Right atrium auricular region (tissue), 2 donors: ENCODE measurements around the gene DLGAP1. TPM values are rescaled to one million over a fixed set of nuclear protein-coding genes. Genes with fewer than 3 reads are reported as not detected.

Experiments
- DNase-seq: peaks from one replicate; pipeline ENCODE4 v3.0.0-alpha.2; 2019; ENCODE audit warnings: low spot score
- H3K27ac ChIP-seq, 2 donors: fragments of 200-600 bp; sonication (generic); 1 replicate in 1 of 2; 2 replicates in 1 of 2; pipeline ENCODE4 v1.5.1; 2016 to 2019
- H3K27me3 ChIP-seq, 2 donors: fragments of 200-600 bp; sonication (generic); one replicate each; pipeline versions ENCODE4 v1.5.1 to v1.6.0; 2017 to 2019
- H3K36me3 ChIP-seq: fragments of 200-600 bp; sonication (generic); one replicate; pipeline ENCODE4 v1.5.1; 2016
- H3K4me1 ChIP-seq, 2 donors: fragments of 200-600 bp; sonication (generic); one replicate each; pipeline versions ENCODE4 v1.5.1 to v1.6.0; 2017 to 2019
- H3K4me3 ChIP-seq, 2 donors: fragments of 200-600 bp; sonication (generic); 1 replicate in 1 of 2; 2 replicates in 1 of 2; pipeline ENCODE4 v1.5.1; 2017 to 2019; ENCODE audit warnings: mild to moderate bottlenecking in 1 of 2, moderate library complexity in 1 of 2
- H3K9me3 ChIP-seq, 2 donors: fragments of 200-600 bp; sonication (generic); one replicate each; pipeline ENCODE4 v1.5.1; 2019
- CTCF ChIP-seq, 2 donors: fragments of 200-600 bp; sonication (generic); IDR thresholded peaks; one replicate each; pipeline ENCODE4 v1.5.1; 2019; ENCODE audit warnings: antibody characterized with exemption in 2 of 2
- total RNA-seq, 2 donors: library from RNA; depleted of rRNA; stranded (reverse); fragments of >200 nt; gene quantifications; one replicate each; pipeline ENCODE4 v1.1.0, GENCODE V29; 2016

The DLGAP1 gene
- total RNA-seq, 2 donors from 2014 or later = 0.56 to 1.1 TPM

DNA sequence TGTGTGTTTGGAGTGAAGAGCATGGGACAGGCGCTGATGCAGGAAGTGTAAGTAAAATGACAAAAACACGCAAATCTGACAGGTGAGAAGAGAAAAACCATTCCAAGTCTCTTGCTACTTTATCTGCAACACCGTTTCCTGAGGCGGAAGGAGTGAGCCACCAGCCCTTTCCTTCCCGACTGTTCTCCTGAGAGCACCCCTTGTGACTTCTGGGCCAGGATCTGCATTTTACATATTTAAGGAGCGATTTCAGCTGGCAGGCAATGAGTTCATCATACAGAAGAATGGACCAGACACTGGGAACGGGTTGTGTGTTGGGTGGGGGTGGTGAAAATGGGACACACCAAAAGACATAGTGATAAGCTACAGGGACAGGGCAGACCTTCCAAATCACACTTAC lies 727.8 kb downstream of the DLGAP1 start:
- TF ChIP-seq CTCF (IDR thresholded peaks at IDR 0.05) = no peak
- no peaks in the 10 kb centered on the region for H3K4me1 ChIP-seq
- no peak overlapping the region for H3K27ac ChIP-seq
- H3K27me3 ChIP-seq = no peaks in the 10 kb centered on the region
- H3K36me3 ChIP-seq = no peaks in the 10 kb centered on the region
- DNase-seq = no peak
- no peak overlapping the region for H3K4me3 ChIP-seq
- H3K9me3 ChIP-seq = no peaks in the 10 kb centered on the region

DNA sequence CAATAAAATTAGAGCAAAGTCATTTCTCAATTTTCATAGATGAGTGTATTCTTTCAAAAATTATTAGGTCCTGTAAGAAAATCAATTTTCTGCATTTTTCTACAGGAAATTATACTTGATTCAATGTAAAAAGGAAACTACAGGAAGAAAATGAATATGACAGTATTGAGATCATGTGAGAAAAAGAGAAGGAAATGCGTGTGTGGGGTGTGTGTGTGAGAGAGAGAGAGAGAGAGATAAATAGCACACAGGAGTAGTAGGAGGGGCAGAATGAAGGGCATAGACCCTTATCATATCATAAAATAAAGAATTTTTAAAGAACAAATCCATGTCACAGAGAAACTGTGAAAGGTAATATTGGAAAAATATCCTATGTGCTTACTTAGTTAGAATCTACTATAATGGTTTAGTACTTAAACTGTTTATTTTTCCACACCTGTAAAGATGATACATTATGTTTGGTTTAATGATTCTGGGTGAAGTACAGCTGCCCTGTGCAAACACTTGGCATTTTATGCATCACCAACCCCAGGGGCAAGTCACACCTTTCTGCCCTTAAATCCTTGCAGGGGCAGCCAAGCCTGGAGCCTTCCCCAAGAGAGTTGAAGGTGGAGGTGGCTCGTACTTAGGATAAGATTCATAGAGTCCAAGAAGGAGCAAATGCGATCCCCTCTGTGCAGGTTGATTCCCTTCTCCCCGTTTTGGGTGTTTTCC lies 728.7 kb downstream of the DLGAP1 start:
- Histone ChIP-seq H3K9me3 (no peaks in the 10 kb centered on the region), H3K27ac (no peak overlapping the region), H3K27me3 (no peaks in the 10 kb centered on the region), H3K4me1 (no peaks in the 10 kb centered on the region), H3K4me3 (no peak overlapping the region), H3K36me3 (no peaks in the 10 kb centered on the region)
- TF ChIP-seq CTCF (IDR thresholded peaks at IDR 0.05) = no peak
- DNase-seq = no peak

GRCh38 chr18:3725115-3725514 lies 730.0 kb downstream of the DLGAP1 start:
- H3K4me3 ChIP-seq = no peak overlapping the region
- DNase-seq = no peak
- H3K4me1 ChIP-seq = no peaks in the 10 kb centered on the region
- no peak overlapping the region for H3K27ac ChIP-seq
- TF ChIP-seq CTCF (IDR thresholded peaks at IDR 0.05) = no peak
- H3K9me3 ChIP-seq = no peaks in the 10 kb centered on the region
- no peaks in the 10 kb centered on the region for H3K36me3 ChIP-seq
- H3K27me3 ChIP-seq = no peaks in the 10 kb centered on the region

- Histone ChIP-seq H3K4me3 (no peak overlapping the region), H3K9me3 (no peaks in the 10 kb centered on the region), H3K36me3 (no peaks in the 10 kb centered on the region), H3K27ac (no peak overlapping the region), H3K27me3 (no peaks in the 10 kb centered on the region), H3K4me1 (no peaks in the 10 kb centered on the region)
- DNase-seq = no peak
- no peak for TF ChIP-seq CTCF (IDR thresholded peaks at IDR 0.05)
These were observed 731.6 kb downstream of the DLGAP1 start for GRCh38 chr18:3723554-3723953.

- Histone ChIP-seq H3K4me1 (no peaks in the 10 kb centered on the region), H3K4me3 (no peak overlapping the region), H3K9me3 (no peaks in the 10 kb centered on the region), H3K27ac (no peak overlapping the region), H3K27me3 (no peaks in the 10 kb centered on the region), H3K36me3 (no peaks in the 10 kb centered on the region)
- TF ChIP-seq CTCF (IDR thresholded peaks at IDR 0.05) = no peak
- no peak for DNase-seq
These were observed 732.3 kb downstream of the DLGAP1 start for GRCh38 chr18:3722649-3723433.
